ENCODE measurements around the gene CTSF. TPM values are rescaled to one million over a fixed set of nuclear protein-coding genes. Genes with fewer than 3 reads are reported as not detected.

Gene CTSF
- total RNA-seq, 1 experiment from 2014 or later, result 0.98 TPM

- Histone ChIP-seq H4K8ac (replicated peaks; ENCODE audit: insufficient read length, low read depth, low read length) (no peak overlapping the region), H3T11ph (ENCODE audit: low read length) (no peak overlapping the region), H2AK5ac (ENCODE audit: insufficient read length, low read length) (no peak overlapping the region), H4K5ac (ENCODE audit: insufficient read length, low read depth, low read length) (no peak overlapping the region), H2BK12ac (ENCODE audit: insufficient read length, low read depth, low read length) (no peak overlapping the region), H4K91ac (ENCODE audit: insufficient read length, low read depth, low read length) (no peak overlapping the region), H2BK20ac (ENCODE audit: low read depth, low read length, poor library complexity, severe bottlenecking) (no peak overlapping the region), H3K4me2 (ENCODE audit: insufficient read depth, insufficient read length, low read length) (no peak overlapping the region), H3K23me2 (ENCODE audit: insufficient read length, low read depth, low read length, poor library complexity, severe bottlenecking) (no peaks in the 10 kb centered on the region), H3K9me3 (ENCODE audit: control insufficient read depth, low read depth, low read length) (no peaks in the 10 kb centered on the region), H3K27me3 (ENCODE audit: insufficient read depth, low read length) (no peaks in the 10 kb centered on the region), H3K56ac (ENCODE audit: insufficient read length, low read depth, low read length) (no peak overlapping the region), H3K79me2 (ENCODE audit: insufficient read depth, low read length) (no peaks in the 10 kb centered on the region), H3K79me1 (ENCODE audit: insufficient read depth, low read depth, low read length, poor library complexity, severe bottlenecking) (no peaks in the 10 kb centered on the region), H2AFZ (ENCODE audit: low read length) (no peak overlapping the region), H3K27ac (ENCODE audit: insufficient read length, low read depth, low read length) (no peak overlapping the region), H2BK15ac (ENCODE audit: low read depth, low read length) (no peak overlapping the region), H3K18ac (ENCODE audit: insufficient read length, low read depth, low read length) (no peak overlapping the region), H3K4ac (ENCODE audit: low read depth, low read length) (no peak overlapping the region), H3K4me1 (ENCODE audit: insufficient read depth, low read length) (no peaks in the 10 kb centered on the region), H3K14ac (ENCODE audit: insufficient read depth, low read length) (no peak overlapping the region), H3K23ac (ENCODE audit: insufficient read length, low read depth, low read length) (no peak overlapping the region), H2BK120ac (ENCODE audit: low read depth, low read length, poor library complexity, severe bottlenecking) (no peak overlapping the region), H2BK5ac (ENCODE audit: insufficient read length, low read length) (no peak overlapping the region), H3K9ac (ENCODE audit: extremely low read depth, insufficient read length, low read length) (no peak overlapping the region), H4K20me1 (ENCODE audit: control insufficient read depth, insufficient read depth, insufficient read length) (no peaks in the 10 kb centered on the region)
- Mint-ChIP-seq H3K9me3 (no peaks in the 10 kb centered on the region), H3K36me3 (ENCODE audit: insufficient read depth in 1 of 3, low read depth in 3 of 3) (peaks cover 2 to 63% (median 46%) of the 10 kb centered on the region in 3 experiments; a peak in 6 of 7 replicates), H3K27me3 (ENCODE audit: low read depth) (no peaks in the 10 kb centered on the region), H3K4me3 (no peak overlapping the region), H3K27ac (no peak overlapping the region), H3K4me1 (peaks cover 0 to under 1% of the 10 kb centered on the region in 2 experiments; a peak in 1 of 4 replicates)
- no CpG with 5 or more reads among the region's 2 CpGs for WGBS (ENCODE audit: extremely low coverage, insufficient read length, low lambda C conversion rate)
- DNase-seq, result no peak
- TF ChIP-seq, protein P1, sequence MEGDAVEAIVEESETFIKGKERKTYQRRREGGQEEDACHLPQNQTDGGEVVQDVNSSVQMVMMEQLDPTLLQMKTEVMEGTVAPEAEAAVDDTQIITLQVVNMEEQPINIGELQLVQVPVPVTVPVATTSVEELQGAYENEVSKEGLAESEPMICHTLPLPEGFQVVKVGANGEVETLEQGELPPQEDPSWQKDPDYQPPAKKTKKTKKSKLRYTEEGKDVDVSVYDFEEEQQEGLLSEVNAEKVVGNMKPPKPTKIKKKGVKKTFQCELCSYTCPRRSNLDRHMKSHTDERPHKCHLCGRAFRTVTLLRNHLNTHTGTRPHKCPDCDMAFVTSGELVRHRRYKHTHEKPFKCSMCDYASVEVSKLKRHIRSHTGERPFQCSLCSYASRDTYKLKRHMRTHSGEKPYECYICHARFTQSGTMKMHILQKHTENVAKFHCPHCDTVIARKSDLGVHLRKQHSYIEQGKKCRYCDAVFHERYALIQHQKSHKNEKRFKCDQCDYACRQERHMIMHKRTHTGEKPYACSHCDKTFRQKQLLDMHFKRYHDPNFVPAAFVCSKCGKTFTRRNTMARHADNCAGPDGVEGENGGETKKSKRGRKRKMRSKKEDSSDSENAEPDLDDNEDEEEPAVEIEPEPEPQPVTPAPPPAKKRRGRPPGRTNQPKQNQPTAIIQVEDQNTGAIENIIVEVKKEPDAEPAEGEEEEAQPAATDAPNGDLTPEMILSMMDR (conservative IDR thresholded peaks at IDR 0.05), result no peak
Observed at GRCh38 chr11:66600219-66600618, 31.8 kb upstream of the CTSF start.
